SU-DHL-6 (cell line): ENCODE data around the gene NID1.

ENCODE experiments used
- EZH2phosphoT487 ChIP-seq: fragments of 200-600 bp; sonication (generic), shearing (Covaris generic); conservative IDR thresholded peaks from 2 replicates; pipeline ENCODE4 v1.6.1; 2018; ENCODE audit warnings: mild to moderate bottlenecking, antibody characterized with exemption, low read length, moderate library complexity, mixed read lengths
- TF ChIP-seq, protein P1 (sequence below): fragments of 200-600 bp; sonication (generic); IDR thresholded peaks from one replicate; pipeline ENCODE4 v1.5.1; 2017; ENCODE audit warnings: antibody characterized with exemption, mild to moderate bottlenecking, low read length, moderate library complexity; ENCODE audit not compliant: insufficient read depth, poor library complexity, severe bottlenecking

DNA sequence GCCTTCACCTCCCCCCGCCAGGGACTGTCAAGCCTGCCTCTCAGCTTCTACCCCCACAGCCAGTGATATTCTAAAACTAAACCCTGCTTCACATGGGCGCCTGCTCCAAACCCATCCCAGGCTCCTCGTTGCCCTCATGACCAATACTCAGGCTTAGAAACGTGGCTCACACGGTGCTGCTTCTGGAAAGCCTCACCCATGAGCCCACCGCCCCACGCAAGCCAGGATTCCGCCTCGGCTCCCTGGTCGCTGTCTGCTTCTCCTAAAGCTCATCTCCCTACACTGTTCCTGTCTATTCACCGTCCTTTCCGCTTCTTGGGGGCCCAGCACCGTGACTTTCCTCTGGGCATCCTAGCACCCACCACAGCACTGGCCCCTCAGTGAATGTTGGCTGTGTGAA, 72.5 kb downstream of the NID1 start:
- TF ChIP-seq, protein P1, sequence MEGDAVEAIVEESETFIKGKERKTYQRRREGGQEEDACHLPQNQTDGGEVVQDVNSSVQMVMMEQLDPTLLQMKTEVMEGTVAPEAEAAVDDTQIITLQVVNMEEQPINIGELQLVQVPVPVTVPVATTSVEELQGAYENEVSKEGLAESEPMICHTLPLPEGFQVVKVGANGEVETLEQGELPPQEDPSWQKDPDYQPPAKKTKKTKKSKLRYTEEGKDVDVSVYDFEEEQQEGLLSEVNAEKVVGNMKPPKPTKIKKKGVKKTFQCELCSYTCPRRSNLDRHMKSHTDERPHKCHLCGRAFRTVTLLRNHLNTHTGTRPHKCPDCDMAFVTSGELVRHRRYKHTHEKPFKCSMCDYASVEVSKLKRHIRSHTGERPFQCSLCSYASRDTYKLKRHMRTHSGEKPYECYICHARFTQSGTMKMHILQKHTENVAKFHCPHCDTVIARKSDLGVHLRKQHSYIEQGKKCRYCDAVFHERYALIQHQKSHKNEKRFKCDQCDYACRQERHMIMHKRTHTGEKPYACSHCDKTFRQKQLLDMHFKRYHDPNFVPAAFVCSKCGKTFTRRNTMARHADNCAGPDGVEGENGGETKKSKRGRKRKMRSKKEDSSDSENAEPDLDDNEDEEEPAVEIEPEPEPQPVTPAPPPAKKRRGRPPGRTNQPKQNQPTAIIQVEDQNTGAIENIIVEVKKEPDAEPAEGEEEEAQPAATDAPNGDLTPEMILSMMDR, result no peak
- TF ChIP-seq EZH2phosphoT487, result no peak
